Measurements from ENCODE around the gene LRPAP1.
"Not testable (repeated sequence)": the region's sequence is repeated elsewhere in the genome, so short reads cannot be mapped to it uniquely, and the experiment has no call there.

Gene LRPAP1

GRCh38 chr4:3518511-3518880 lies 13.7 kb downstream of the LRPAP1 start:
- DNase-seq (ENCODE audit: low read depth): no peak

GRCh38 chr4:3517731-3518510 lies 14.3 kb downstream of the LRPAP1 start:
- DNase-seq (ENCODE audit: low read depth): no peak

GRCh38 chr4:3516836-3517730 lies 15.1 kb downstream of the LRPAP1 start:
- DNase-seq (ENCODE audit: low read depth): no peak

GRCh38 chr4:3516061-3516835 lies 16.0 kb downstream of the LRPAP1 start:
- no peak for DNase-seq (ENCODE audit: low read depth)

GRCh38 chr4:3515646-3516045 lies 16.6 kb downstream of the LRPAP1 start:
- no peak for DNase-seq (ENCODE audit: low read depth)

- DNase-seq (ENCODE audit: low read depth): no peak
These were observed 17.3 kb downstream of the LRPAP1 start for GRCh38 chr4:3514806-3515501.

- DNase-seq (ENCODE audit: low read depth): no peak
These were observed 17.9 kb downstream of the LRPAP1 start for GRCh38 chr4:3514221-3514780.

GRCh38 chr4:3513807-3514206 lies 18.4 kb downstream of the LRPAP1 start:
- DNase-seq (ENCODE audit: low read depth): no peak

GRCh38 chr4:3512719-3513118 lies 19.5 kb downstream of the LRPAP1 start:
- no peak for DNase-seq (ENCODE audit: low read depth)

GRCh38 chr4:3512279-3512678 lies 19.9 kb downstream of the LRPAP1 start:
- DNase-seq (ENCODE audit: low read depth): no peak

- DNase-seq (ENCODE audit: low read depth): not testable (repeated sequence)
These were observed 20.6 kb downstream of the LRPAP1 start for GRCh38 chr4:3511601-3512000.

GRCh38 chr4:3511187-3511586 lies 21.0 kb downstream of the LRPAP1 start:
- DNase-seq (ENCODE audit: low read depth): no peak

- no peak for DNase-seq (ENCODE audit: low read depth)
These were observed 21.7 kb downstream of the LRPAP1 start for GRCh38 chr4:3510481-3510880.

GRCh38 chr4:3508542-3508941 lies 23.7 kb downstream of the LRPAP1 start:
- no peak for DNase-seq (ENCODE audit: low read depth)

- no peak for DNase-seq (ENCODE audit: low read depth)
These were observed 27.0 kb downstream of the LRPAP1 start for GRCh38 chr4:3505231-3505630.

- DNase-seq (ENCODE audit: low read depth): no peak
These were observed 29.0 kb downstream of the LRPAP1 start for GRCh38 chr4:3502941-3503936.

GRCh38 chr4:3501825-3502425 lies 30.3 kb downstream of the LRPAP1 start:
- DNase-seq (ENCODE audit: low read depth): no peak

- DNase-seq (ENCODE audit: low read depth): no peak
These were observed 30.9 kb downstream of the LRPAP1 start for GRCh38 chr4:3501126-3501824.

- DNase-seq (ENCODE audit: low read depth): no peak
These were observed 31.6 kb downstream of the LRPAP1 start for GRCh38 chr4:3500634-3501101.
